NOMO-1 treated with DMSO at 0.1 percent for 48 hours (cell line): ENCODE results near the gene ARID1A.
"Not testable (repeated sequence)": the region's sequence is repeated elsewhere in the genome, so short reads cannot be mapped to it uniquely, and the experiment has no call there.

ENCODE experiments used
- DNase-seq: peaks from one replicate; lab custom pipeline; 2025; ENCODE audit not compliant: unreplicated experiment; lab: John Stamatoyannopoulos, UW

Gene ARID1A

GRCh38 chr1:26697978-26698849, 2.4 kb downstream of the ARID1A start:
- DNase-seq, result peak; percentile 83

- no peak for DNase-seq
Observed at GRCh38 chr1:26700711-26701110, 4.9 kb downstream of the ARID1A start.

- DNase-seq, result no peak
Observed at GRCh38 chr1:26701266-26701994, 5.6 kb downstream of the ARID1A start.

- DNase-seq, result no peak
Observed at GRCh38 chr1:26701995-26702679, 6.3 kb downstream of the ARID1A start.

GRCh38 chr1:26702680-26703038, 6.8 kb downstream of the ARID1A start:
- DNase-seq, result no peak

- DNase-seq, result no peak
Observed at GRCh38 chr1:26703478-26703877, 7.7 kb downstream of the ARID1A start.

- DNase-seq, result no peak
Observed at GRCh38 chr1:26704629-26705028, 8.8 kb downstream of the ARID1A start.

- not testable (repeated sequence) for DNase-seq
Observed at GRCh38 chr1:26705227-26705626, 9.4 kb downstream of the ARID1A start.

- DNase-seq, result no peak
Observed at GRCh38 chr1:26705788-26706311, 10.0 kb downstream of the ARID1A start.

GRCh38 chr1:26706315-26706714, 10.5 kb downstream of the ARID1A start:
- no peak for DNase-seq

- no peak for DNase-seq
Observed at GRCh38 chr1:26710811-26711210, 15.0 kb downstream of the ARID1A start.

- DNase-seq, result no peak
Observed at GRCh38 chr1:26711777-26712176, 16.0 kb downstream of the ARID1A start.

- no peak for DNase-seq
Observed at GRCh38 chr1:26717017-26717491, 21.2 kb downstream of the ARID1A start.

GRCh38 chr1:26719205-26719604, 23.4 kb downstream of the ARID1A start:
- DNase-seq, result no peak

- no peak for DNase-seq
Observed at GRCh38 chr1:26721669-26722355, 26.0 kb downstream of the ARID1A start.

- no peak for DNase-seq
Observed at GRCh38 chr1:26723013-26723991, 27.5 kb downstream of the ARID1A start.

GRCh38 chr1:26724118-26724517, 28.3 kb downstream of the ARID1A start:
- DNase-seq, result no peak

GRCh38 chr1:26724926-26725325, 29.1 kb downstream of the ARID1A start:
- DNase-seq, result no peak

GRCh38 chr1:26725904-26726303, 30.1 kb downstream of the ARID1A start:
- not testable (repeated sequence) for DNase-seq

GRCh38 chr1:26726784-26727183, 31.0 kb downstream of the ARID1A start:
- DNase-seq, result no peak
